ENCODE results near the gene IGIP. TPM values are rescaled to one million over a fixed set of nuclear protein-coding genes. Genes with fewer than 3 reads are reported as not detected.

IGIP gene
- total and polyA plus RNA-seq, 2 of the 8 experiments (the other 6 are each of a cell fraction or from before 2014, with no cell fraction given) = 0.32 to 0.69 TPM

DNA sequence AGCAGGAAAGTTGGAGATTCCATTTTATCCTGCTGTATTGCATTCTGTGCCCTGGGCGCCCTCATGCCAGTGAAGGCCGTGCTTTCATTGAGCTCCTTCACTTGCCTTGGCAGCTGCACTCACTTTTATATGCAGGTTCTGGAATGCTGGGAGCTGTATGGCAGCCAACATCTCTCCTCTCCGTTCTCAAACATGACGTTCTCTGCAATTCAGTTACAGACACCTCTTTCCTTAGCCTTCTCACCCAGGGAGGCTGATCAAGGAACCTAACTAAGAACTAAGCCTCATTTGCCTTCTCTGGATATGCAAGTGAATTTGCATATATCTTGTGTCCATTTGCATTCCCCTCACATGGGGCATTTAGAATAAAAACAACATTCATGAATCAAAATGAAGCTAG lies 41.2 kb upstream of the IGIP start:
- POLR2A ChIA-PET (ENCODE audit: partially characterized antibody) = interaction anchor here (1.3 kb wide), 1 partner anchor 28 kb away, joined by 3 read pairs; no protein-coding TSS in a partner anchor
- H2BK20ac ChIP-seq (ENCODE audit: low read length) = no peak overlapping the region
- DNase-seq (ENCODE audit: low read depth in 1 of 2, low spot score in 2 of 2) (no peak), FAIRE-seq (no peak)
- no peaks in the 10 kb centered on the region for H3K36me3 ChIP-seq (ENCODE audit: control insufficient read depth in 2 of 4, insufficient read depth in 4 of 4, low read length in 3 of 4)
- H3K27ac ChIP-seq (ENCODE audit: low read depth, low read length) = no peak overlapping the region
- no peak overlapping the region for H2AK5ac ChIP-seq (ENCODE audit: low read depth, low read length)
- CTCF ChIA-PET (ENCODE audit: partially characterized antibody) = interaction anchor here (0.7 to 1.8 kb wide), 5 partner anchors 11 to 61 kb away, joined by 3 to 13 read pairs (median 4); no protein-coding TSS in a partner anchor
- no peak overlapping the region for H4K91ac ChIP-seq (replicated peaks; ENCODE audit: insufficient read length, low read length)
- H3K27me3 ChIP-seq (replicated peaks in 1 of 4; ENCODE audit: control insufficient read depth in 3 of 4, extremely low read depth in 1 of 4, insufficient read depth in 3 of 4, low read length in 3 of 4) = no peaks in the 10 kb centered on the region
- H2BK120ac ChIP-seq (replicated peaks; ENCODE audit: low read depth, low read length) = no peak overlapping the region
- H3K4me3 ChIP-seq (ENCODE audit: extremely low read depth in 1 of 4, insufficient read depth in 2 of 4, low read depth in 3 of 4, low read length in 4 of 4) = no peak overlapping the region
- no peak overlapping the region; the same call in 1 of the 2 replicates for H2AFZ ChIP-seq (ENCODE audit: low read length)
- no peaks in the 10 kb centered on the region for H3K79me2 ChIP-seq (ENCODE audit: control insufficient read depth in 1 of 2, insufficient read depth in 2 of 2, low read length in 2 of 2)
- H2BK12ac ChIP-seq (ENCODE audit: low read depth, low read length) = no peak overlapping the region
- H3K9ac ChIP-seq (replicated peaks in 1 of 4; ENCODE audit: extremely low read depth in 1 of 4, low read depth in 3 of 4, low read length in 3 of 4) = no peak overlapping the region
- H4K5ac ChIP-seq (ENCODE audit: insufficient read length, low read depth, low read length) = no peak overlapping the region
- no peak overlapping the region for H3K4me2 ChIP-seq (ENCODE audit: insufficient read depth in 1 of 2, low read depth in 2 of 2, low read length in 2 of 2)
- H4K20me1 ChIP-seq (replicated peaks in 1 of 2; ENCODE audit: control insufficient read depth in 1 of 2, insufficient read depth in 2 of 2, low read length in 2 of 2) = no peaks in the 10 kb centered on the region
- no peak overlapping the region for H2BK5ac ChIP-seq (ENCODE audit: low read depth, low read length)
- H3K9me3 ChIP-seq (ENCODE audit: insufficient read depth in 2 of 2, low read depth in 1 of 2, low read length in 1 of 2) = no peaks in the 10 kb centered on the region
- H3K18ac ChIP-seq (ENCODE audit: extremely low read depth, low read length) = no peak overlapping the region
- H3K4me1 ChIP-seq (replicated peaks in 1 of 4; ENCODE audit: control insufficient read depth in 3 of 4, insufficient read depth in 4 of 4, low read length in 3 of 4) = peaks cover 0 to 4% (median 2%) of the 10 kb centered on the region in 4 experiments; a peak in 1 of 7 replicates
- no peak overlapping the region for H3K14ac ChIP-seq (ENCODE audit: insufficient read length)
- H3K4ac ChIP-seq (replicated peaks; ENCODE audit: insufficient read length, low read depth, low read length) = no peak overlapping the region
- H3K79me1 ChIP-seq (ENCODE audit: low read depth, low read length) = no peaks in the 10 kb centered on the region
- no peak overlapping the region for H3K23ac ChIP-seq (ENCODE audit: insufficient read length)
- H3K56ac ChIP-seq (replicated peaks; ENCODE audit: insufficient read length, low read depth, low read length) = no peak overlapping the region
- no peak overlapping the region for H2BK15ac ChIP-seq (ENCODE audit: low read length)
- H3K23me2 ChIP-seq (ENCODE audit: low read depth, low read length) = no peaks in the 10 kb centered on the region
- no peak overlapping the region for H4K8ac ChIP-seq (ENCODE audit: extremely low read depth, insufficient read depth, low read length)
- 54% methylated on average over 4 of the region's 4 CpGs; no CpG with 5 or more reads in 1 of the 2 experiments for WGBS, 2 experiments (ENCODE audit: extremely low coverage in 1 of 2, insufficient coverage in 1 of 2, insufficient read length in 1 of 2, insufficient replicate concordance in 2 of 2, low coverage in 1 of 2, low lambda C conversion rate in 2 of 2, missing lambda C conversion rate in 1 of 2)
- TF ChIP-seq KDM1A (IDR thresholded peaks at IDR 0.05; ENCODE audit: borderline replicate concordance, low read length) = no peak
- TF ChIP-seq SP2 (IDR thresholded peaks at IDR 0.05; ENCODE audit: low read length) = no peak
- no peak for TF ChIP-seq SUZ12 (IDR thresholded peaks at IDR 0.05; ENCODE audit: low read length)
- TF ChIP-seq, protein P1, sequence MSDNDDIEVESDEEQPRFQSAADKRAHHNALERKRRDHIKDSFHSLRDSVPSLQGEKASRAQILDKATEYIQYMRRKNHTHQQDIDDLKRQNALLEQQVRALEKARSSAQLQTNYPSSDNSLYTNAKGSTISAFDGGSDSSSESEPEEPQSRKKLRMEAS (IDR thresholded peaks at IDR 0.05) = no peak
- TF ChIP-seq EGR1 (IDR thresholded peaks at IDR 0.05; ENCODE audit: borderline replicate concordance, low read depth, low read length) = no peak
- TF ChIP-seq KDM4A (IDR thresholded peaks at IDR 0.05; ENCODE audit: low read depth, low read length, severe bottlenecking) = no peak
- no peak for TF ChIP-seq TEAD4 (IDR thresholded peaks at IDR 0.05; ENCODE audit: low read depth, low read length)
- no peak for TF ChIP-seq SRF (IDR thresholded peaks at IDR 0.05; ENCODE audit: low read depth, low read length)
- no peak for TF ChIP-seq PHF8 (conservative IDR thresholded peaks at IDR 0.05; ENCODE audit: low read depth, low read length)
- TF ChIP-seq SIN3A (conservative IDR thresholded peaks at IDR 0.05 in 1 of 2, IDR thresholded peaks at IDR 0.05 in 1 of 2; ENCODE audit: low read depth in 1 of 2, low read length in 2 of 2) = no peak
- TF ChIP-seq, protein P2, sequence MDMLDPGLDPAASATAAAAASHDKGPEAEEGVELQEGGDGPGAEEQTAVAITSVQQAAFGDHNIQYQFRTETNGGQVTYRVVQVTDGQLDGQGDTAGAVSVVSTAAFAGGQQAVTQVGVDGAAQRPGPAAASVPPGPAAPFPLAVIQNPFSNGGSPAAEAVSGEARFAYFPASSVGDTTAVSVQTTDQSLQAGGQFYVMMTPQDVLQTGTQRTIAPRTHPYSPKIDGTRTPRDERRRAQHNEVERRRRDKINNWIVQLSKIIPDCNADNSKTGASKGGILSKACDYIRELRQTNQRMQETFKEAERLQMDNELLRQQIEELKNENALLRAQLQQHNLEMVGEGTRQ (IDR thresholded peaks at IDR 0.05; ENCODE audit: low read length) = no peak
- TF ChIP-seq GABPA (IDR thresholded peaks at IDR 0.05; ENCODE audit: borderline replicate concordance, insufficient read depth, low read length) = no peak

Measured in H1 (cell line).